NCI-H2227 (cell line): ENCODE results near the gene MAPK9.
"Not testable (repeated sequence)": the region's sequence is repeated elsewhere in the genome, so short reads cannot be mapped to it uniquely, and the experiment has no call there.

Source experiments
- DNase-seq: peaks from one replicate; lab custom pipeline; 2025; ENCODE audit not compliant: unreplicated experiment; lab: John Stamatoyannopoulos, UW

The MAPK9 gene

DNA sequence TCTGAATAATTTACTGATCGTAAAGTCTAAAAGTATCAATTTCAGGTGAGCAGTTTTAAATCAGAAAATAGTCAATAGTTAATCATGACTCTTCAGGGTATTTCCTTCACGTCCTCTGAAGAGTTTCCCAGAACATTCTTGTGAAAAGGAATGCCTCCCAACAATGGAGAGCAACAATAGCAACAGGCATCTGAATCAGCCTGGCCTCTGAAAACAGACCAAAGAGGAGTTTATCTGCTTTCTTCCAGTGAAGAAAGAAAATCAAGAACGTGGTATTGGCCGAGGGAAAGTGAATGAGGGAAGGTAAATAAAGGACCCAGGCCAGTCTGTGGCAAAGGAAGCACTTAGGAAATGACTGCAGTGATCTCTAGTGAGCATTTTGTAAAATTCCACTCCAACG, 56.8 kb downstream of the MAPK9 start:
- DNase-seq, result no peak

DNA sequence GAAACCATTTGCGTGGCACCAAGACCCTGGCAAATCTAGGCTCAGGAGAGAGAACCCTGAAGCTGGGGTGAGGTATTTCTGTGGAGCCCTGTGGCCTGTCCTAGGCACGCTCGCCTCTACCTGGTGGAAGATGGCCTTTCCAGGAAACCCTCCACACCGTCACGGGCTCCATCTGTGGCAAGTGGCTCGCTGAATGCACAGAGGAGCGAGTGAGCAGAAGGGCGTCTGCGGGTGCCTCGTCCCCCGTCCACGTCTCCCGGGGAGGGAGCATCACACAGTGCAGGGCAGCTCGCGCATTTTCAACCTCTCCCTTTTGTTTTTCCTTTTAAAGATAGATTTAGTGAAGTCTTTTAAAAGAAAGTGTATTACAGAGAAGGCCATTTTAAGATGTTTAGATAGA, 57.6 kb downstream of the MAPK9 start:
- DNase-seq, result no peak

DNA sequence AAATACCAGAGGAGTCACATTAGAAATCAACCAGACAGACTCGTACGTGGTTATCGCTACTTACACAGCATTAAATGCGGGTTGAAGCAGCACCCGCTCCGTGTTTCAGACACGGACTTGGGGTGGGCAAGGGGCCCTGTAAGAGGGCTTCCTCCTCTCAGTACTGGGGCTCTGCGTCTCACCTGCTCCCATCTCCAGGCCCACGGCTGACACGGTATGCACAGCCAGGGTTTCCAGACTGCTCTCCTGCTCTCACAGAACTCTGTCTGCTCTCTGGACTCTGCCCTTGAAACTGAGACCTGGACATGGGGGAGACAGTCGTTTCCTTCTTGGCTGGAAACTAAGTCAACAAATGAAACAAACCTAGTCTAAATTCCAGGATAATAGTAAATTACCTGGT, 58.2 kb downstream of the MAPK9 start:
- DNase-seq, result no peak

DNA sequence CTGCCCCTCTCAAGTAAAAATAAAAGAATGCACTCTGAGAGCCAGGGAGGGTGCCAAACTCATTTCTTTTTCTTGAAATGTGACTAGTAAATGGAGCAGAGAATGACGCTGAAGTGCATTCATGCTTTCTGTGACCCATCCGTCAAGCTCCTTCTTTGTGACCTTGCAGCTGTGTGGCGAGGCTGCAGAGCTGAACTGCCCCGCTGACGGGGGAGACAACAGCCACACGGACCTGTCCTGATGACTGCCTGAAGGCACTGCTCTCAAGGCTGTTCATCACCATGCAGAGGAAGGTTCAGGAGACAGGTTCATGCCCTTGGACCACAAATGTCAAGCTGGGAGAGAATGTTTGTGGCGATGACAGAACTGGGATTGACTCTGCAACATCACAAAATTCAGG, 61.9 kb downstream of the MAPK9 start:
- no peak for DNase-seq

DNA sequence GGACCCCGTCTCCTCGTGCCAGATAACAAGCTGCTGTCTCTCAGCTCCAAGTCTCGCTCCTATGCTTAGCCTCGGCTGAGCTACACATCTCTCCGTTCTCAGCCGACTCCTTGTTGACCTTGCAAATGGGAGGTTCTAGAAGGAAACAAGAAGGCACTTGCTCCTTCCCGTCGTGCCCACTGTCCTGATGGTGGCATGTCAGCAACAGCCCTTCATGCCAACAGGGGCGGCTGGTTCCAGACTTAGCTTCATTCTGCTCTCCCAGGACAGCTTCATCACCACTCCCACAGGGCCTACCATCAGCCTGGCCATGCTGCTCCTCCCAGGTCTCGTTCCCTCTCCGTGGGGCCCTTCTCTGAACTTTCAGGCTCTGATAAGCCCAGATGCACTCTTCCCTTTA, 69.8 kb downstream of the MAPK9 start:
- DNase-seq, result no peak

DNA sequence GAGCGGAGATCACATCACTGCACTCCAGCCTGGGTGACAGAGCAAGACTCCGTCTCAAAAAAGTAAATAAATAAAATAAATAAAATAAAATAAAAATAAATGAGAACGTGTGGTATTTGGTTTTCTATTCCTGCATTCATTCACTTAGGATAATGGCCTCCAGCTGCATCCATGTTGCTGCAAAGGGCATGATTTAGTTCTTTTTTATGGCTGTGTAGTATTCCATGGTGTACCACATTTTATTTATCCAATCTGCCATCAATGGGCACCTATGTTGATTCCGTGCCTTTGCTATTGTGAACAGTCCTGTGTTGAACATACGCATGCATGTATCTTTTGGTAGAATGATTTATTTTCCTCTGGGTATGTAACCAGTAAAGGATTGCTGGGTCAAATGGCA, 74.1 kb downstream of the MAPK9 start:
- DNase-seq, result no peak

DNA sequence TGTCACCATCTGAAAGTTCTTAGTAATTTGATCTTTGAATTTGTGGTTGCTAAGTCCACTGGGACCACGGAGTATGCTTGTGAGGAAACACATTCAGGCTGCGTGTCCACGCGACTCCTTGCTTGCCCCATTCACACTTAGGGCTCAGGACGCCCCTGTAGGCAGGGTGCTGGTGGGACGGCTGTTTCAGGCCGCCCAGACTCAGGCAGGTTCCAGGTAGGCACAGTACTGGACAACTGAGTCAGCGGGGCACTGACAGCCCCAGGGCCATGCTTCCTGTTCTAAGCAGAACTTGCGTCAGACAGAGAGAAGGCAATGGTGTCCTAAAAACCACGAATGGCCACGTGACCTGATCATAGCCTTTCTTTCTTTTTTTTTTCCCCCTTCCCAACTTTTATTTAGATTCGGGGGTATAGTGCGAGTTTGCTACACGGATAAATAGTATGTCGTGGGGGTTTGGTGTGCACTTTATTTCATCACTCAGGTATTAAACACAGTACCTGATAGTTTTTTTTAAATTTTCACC, 75.2 kb downstream of the MAPK9 start:
- no peak for DNase-seq

DNA sequence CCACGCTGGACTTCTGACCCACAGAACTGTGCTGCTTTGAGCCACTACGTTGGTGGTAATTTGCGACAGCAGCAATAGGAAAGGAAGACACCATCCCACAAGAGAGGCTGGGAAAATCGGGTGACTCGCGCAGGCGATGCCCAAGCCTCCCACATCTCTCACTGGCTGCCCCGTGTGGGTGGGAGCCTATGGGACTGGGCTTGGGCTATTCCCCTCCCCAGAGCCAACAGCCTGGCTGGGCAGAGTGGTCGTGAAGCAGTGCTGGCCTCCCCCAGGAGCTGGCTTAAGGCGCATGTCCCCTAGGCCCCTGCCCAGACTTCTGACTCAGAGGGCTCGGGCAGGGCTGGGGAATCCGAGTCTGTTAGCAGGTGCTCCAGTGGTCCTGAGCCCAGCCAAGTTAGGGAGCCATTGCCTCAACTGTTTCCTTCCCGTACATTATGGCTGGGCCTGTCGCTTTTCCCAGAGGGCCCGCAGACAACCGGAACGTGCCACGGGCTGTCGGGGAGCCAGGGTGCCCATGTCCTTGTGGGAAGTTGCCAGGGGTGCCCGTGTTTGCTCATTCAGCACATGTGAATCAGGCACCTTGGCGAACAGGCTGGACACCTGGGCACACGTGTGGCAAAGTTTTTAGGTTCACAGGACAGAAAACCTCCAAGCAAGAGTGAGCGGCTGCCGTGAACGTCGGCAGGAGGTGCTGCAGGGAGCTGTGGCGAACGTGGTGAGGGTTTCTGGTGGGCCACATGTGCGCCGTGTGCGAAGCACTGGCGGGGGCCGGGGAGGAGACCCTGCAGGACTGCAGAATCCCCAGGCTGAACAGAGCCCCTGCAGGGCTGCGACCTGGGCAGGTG, 75.9 kb downstream of the MAPK9 start:
- DNase-seq, result no peak

DNA sequence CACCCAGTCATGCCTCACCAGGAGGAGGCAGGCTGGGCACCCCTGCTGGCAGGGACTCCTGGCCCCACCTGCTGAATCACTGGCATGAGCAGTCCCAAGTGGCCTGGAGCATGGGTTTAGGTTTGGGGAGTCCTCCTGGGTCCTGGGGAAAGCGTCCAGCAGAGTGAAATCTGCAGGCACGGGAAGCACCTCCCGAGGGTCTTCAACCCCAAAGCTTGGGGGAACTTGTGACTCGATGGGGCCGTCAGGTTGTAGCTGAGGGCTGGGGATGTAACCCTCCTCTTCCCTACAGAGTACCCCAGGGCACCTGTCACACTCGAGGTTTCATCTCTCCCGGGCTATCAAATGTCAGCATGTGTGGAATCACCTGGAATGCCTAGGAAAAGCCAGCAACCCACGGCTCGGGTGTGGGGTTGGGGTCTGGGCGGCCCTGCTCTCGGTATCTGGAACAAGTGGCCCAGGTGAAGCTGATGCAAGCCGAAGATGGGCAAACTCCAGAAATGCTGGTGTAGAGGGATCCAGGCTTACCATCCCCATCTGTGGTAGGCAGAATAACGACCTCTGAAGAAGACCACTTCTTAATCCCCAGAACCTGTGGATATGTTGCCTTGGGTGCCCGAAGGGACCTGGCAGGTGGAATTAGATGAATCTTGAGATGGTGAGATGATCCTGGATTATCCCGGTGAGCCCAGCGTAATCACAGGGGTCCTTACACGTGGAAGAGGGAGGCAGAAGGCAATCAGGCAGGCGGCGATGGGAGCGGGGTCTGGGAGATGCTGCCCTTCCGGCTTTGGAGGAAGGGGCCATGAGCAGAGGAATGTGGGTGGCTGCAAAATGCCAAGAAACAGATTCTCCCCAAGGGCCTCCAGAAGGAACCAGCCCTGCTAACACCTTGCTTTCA, 76.8 kb downstream of the MAPK9 start:
- no peak for DNase-seq

DNA sequence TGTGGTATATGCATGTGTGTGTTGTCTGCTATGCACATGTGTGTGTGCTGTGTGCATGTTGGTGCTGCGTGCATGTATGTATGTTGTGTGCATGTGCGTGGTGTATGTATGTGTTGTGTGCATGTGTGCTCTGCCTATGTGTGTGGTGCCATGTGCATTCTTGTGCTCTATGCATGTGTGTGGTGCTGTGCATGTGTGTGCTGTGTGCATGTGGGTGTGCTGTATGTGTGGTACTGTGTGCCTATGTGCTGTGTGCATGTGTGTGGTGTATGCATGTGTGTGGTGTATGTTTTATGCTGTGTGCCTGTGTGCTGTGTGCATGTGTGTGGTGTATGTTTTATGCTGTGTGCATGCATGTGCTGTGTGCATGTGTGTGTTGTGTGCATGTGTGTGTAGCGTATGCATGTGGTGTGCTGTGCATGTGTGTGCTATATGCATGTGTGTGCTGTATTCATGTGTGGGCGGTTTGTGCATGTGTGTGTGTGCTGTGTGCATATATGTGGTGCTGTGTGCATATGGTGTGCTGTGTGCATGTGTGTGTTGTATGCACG, 78.2 kb downstream of the MAPK9 start:
- no peak for DNase-seq

DNA sequence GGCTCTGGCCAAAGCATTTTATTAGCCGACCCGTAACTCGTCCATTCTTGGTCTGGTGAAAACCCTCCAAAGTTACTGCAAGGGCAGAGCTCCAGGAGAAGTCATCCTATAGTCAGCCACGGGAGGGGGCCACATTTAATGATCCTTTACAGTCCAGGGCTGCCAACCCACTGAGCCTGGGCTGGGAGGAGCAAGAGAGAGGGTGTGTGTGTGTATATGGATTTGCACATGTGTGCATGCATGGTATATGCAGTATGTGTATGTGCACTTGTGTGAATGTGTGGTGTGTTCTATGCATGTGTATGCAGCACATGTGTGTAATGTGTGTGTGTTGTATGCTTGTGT, 78.7 kb downstream of the MAPK9 start:
- DNase-seq, result no peak

DNA sequence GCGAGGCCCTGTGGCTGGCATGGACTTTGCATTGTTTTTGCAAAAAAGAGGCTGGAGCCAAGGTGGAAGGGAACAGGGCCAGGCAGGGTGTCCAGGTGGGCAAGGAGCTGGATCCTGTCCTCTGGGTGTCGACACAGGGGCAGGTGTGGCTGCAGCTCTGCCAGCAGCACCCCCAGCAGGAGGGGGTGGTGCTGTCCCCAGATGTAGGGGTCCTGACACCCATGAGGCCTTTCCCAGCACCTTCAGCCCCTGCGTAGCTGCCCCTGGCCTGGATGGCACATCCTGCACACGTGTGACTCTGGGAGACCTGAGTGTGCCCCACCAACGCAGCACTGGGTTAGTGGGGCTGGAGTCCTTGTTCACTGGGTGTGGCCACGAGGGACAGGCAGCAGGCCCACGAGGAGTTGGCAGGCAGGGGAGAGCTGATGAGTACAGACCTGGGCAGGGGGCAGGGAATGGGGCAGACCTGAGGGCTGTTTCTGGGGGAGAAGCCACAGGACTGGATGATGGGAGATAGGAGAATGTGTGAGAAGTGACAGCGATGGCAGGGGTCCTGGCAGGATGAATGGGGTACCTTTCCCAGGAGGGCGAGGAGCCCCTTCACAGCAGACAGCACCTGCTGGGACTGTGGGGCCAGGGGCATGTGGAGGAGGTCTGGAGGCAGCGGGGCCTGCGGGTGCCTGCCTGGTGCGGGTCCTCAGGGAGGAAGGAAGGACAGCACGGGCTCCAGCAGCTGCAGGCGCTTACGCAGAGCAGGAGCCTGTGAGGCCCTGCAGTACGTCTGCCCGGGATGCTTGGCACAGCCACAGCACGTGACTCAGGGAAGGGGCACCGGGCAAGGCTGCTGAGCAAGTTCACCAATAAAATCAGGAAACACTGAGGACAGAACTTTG, 79.3 kb downstream of the MAPK9 start:
- no peak for DNase-seq

DNA sequence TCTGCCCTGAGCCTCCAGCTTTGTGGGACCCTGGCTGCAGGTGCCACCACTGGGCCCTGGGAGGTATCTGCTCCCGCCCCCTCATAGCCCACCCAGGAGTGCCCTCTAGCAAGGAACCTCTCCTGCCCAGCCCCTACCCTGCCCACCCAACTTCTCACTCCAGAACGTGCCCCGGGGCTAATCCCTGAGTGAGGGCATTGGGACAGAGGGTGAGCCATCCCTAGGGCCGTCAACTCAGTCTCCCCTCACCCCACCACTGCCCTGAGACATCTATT, 80.2 kb downstream of the MAPK9 start:
- DNase-seq, result no peak

DNA sequence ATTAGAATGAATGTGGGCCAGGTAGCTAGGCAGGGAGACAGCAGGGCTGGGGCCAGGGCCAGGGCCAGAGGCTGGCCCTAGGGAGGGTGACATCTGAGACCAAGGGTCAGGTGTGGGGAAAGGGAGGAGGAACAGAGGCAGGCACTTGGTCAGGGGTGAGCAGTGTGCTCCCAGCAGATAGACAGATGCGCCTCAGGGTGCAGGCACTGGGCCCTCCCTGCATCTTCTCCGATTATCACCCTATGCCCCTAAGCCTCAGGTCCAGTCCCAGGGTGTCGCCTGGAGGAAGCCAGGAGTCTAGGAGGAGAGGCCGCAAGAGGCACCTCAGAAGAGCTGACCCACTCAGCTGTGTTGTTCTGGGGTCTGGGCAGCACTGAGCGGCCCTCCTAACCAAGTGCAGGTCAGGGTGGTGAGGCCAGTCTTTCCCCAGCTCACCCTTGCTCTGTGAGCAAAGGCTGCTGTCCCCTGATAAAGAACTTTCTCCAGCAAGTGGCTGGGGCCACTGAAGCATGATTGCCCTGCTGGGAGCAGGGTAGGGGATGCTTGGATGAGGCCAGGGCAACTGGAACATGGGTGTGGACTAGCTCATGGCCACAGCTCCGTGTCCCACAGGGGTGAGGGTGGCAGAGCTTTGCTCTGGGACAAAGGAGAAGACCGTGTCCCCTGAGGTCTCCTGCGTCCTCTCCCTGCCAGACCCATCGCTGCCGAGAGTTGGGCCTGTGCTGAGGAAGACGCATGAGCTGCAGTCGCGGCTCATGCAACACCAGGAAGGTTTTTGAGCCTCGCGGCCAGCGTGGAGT, 80.7 kb downstream of the MAPK9 start:
- DNase-seq, result no peak

DNA sequence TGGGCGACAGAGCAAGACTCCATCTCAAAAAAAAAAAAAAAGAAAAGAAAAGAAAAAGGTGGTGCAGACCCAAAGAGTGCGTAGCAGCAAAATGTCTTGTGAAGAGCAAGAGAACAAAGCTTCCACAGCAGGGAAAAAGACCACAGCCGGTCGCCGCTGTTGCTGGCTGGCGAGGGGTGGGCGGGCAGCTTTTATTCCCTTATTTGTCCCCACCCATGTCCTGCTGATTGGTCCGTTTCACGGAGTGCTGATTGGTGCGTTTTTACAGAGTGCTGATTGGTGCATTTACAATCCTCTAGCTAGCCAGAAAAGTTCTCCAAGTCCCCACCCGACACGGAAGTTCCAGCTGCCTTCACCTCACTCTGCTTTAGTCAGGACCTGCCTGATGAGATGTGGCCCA, 81.8 kb downstream of the MAPK9 start:
- DNase-seq, result not testable (repeated sequence)

DNA sequence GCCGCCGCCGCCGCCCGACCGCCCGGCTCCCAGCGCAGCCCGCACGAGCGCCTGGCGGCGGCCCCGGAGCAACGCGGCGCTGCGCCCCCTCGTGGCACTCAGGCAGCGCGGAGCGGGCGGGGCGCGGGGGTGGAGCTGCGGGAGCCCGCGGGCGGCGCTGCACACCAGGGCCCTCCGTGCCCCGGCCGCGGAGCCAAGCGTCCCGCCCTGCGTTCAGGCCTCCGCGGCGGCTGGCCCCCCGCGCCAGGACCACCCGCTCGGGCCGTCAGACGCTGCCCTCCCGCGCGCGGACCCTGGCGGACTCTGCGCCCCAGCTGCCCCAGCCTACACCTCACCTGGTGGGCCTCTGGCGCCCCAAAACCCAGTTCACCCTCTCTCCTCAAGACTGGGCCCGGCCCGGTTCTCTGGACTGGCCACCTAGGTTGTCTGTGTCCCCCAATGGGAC, 82.7 kb downstream of the MAPK9 start, which contains the start of gene RASGEF1C:
Gene RASGEF1C, minus strand, starts transcription at position 75 of the 445 bp plus-strand sequence. CDS start 71,159 bp downstream, outside the sequence.
- DNase-seq, result peak; percentile 73

DNA sequence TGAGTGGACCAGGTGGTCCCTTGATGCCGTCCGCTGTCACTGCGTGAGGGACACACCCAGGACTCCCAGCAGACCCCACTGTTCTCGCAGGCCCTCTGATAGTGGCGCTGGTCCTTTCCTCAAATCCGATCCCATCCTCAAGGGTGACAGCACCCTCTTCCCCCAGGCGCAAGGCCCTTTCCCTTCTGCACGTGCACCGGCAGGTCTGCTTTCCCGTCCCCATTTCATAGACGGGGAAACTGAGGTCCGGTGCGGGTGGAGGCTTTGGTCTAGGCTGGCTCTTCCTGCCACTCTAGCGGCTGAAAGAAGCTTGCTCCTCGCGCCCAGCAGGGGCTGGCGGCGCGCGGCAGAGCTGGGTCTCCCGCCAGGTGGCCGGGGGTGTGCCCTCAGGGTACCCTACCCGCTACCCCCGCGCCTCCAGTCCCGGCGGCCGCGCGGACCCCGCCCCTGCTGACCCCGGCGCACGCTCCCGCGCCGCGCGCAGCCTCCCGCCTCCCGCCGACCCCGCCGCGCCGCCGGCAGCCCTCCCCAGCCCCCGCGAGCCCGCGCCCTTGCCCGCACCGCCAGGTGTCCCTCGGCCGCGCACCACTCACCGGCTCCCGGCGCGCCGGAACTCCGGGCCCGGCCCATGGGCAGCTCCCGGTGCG, 83.3 kb downstream of the MAPK9 start:
- DNase-seq, result peak; percentile 25

DNA sequence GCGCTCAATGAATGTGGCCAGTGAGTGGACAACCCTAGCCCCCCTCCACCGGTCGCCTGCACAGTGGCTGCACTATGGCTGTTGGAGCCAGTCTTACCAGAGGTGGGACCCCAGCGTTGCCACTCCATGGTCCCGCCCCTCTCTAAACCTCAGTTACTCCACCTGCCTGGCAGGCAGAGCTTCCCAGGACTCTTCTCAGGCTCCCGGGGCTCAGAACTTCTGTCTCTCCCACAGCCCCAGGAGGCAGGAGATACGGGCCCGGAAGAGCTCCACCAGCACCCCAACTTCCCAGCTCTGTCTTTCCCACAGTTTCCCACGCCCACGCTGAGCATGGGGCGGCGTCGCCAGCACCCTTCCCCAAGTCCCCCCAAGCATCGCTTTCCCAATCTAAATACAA, 83.8 kb downstream of the MAPK9 start:
- no peak for DNase-seq

DNA sequence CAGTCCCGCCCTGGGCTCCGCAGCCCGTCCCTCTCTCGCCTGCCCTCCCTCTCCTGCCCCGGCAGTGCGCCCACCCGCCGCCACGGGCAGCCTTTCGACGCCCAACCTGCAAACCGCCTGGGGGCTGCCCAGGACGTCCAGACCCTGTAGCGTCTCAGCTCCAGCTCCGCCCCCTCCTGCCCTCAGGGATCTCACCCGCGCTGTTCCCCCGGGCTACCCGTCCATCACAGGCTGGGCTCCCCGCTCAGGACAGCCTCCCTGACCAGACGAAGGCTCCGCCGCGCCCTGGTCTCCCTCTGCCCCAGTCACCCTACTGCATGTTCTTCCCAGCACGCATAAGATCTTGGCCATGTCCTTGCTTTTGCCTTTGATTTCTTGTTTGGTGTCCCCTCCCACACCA, 84.3 kb downstream of the MAPK9 start:
- no peak for DNase-seq
